GOT3 (cell line): ENCODE results near the gene SEC16B.
"Not testable (repeated sequence)": the region's sequence is repeated elsewhere in the genome, so short reads cannot be mapped to it uniquely, and the experiment has no call there.

Experiments used
- DNase-seq: peaks from one replicate; lab custom pipeline; 2025; ENCODE audit warnings: mixed read lengths; lab: John Stamatoyannopoulos, UW

SEC16B gene

GRCh38 chr1:177969825-177970371 is at the start of gene SEC16B:
Gene SEC16B (minus strand): TSS chr1:177970058. CDS start chr1:177967981, 2,077 bp downstream.
- no peak for DNase-seq

- DNase-seq: no peak
Measured at GRCh38 chr1:178019622-178020021, 49.8 kb upstream of the SEC16B start.

- DNase-seq: no peak
Measured at GRCh38 chr1:178019208-178019607, 49.4 kb upstream of the SEC16B start.

GRCh38 chr1:178017517-178017916 is 47.7 kb upstream of the SEC16B start:
- DNase-seq: no peak

GRCh38 chr1:178011864-178012503 is 42.1 kb upstream of the SEC16B start:
- DNase-seq: no peak

- no peak for DNase-seq
Measured at GRCh38 chr1:178011465-178011828, 41.6 kb upstream of the SEC16B start.

GRCh38 chr1:178010674-178011464 is 41.0 kb upstream of the SEC16B start:
- DNase-seq: no peak

- no peak for DNase-seq
Measured at GRCh38 chr1:178006043-178006442, 36.2 kb upstream of the SEC16B start.

- DNase-seq: no peak
Measured at GRCh38 chr1:178005450-178005849, 35.6 kb upstream of the SEC16B start.

GRCh38 chr1:178004926-178005391 is 35.1 kb upstream of the SEC16B start:
- DNase-seq: no peak

- DNase-seq: no peak
Measured at GRCh38 chr1:177998696-177999631, 29.1 kb upstream of the SEC16B start.

- DNase-seq: no peak
Measured at GRCh38 chr1:177996957-177997356, 27.1 kb upstream of the SEC16B start.

- no peak for DNase-seq
Measured at GRCh38 chr1:177995369-177995768, 25.5 kb upstream of the SEC16B start.

GRCh38 chr1:177986281-177986680 is 16.4 kb upstream of the SEC16B start:
- not testable (repeated sequence) for DNase-seq

GRCh38 chr1:177984761-177985160 is 14.9 kb upstream of the SEC16B start:
- DNase-seq: no peak

- DNase-seq: peak; percentile 68
Measured at GRCh38 chr1:177984136-177984525, 14.3 kb upstream of the SEC16B start.

GRCh38 chr1:177983482-177984135 is 13.8 kb upstream of the SEC16B start:
- DNase-seq: no peak

- no peak for DNase-seq
Measured at GRCh38 chr1:177983077-177983476, 13.2 kb upstream of the SEC16B start.

GRCh38 chr1:177981200-177981599 is 11.3 kb upstream of the SEC16B start:
- no peak for DNase-seq

GRCh38 chr1:177979272-177979671 is 9.4 kb upstream of the SEC16B start:
- DNase-seq: no peak

- DNase-seq: no peak
Measured at GRCh38 chr1:177978530-177978929, 8.7 kb upstream of the SEC16B start.
